ENCODE data around the gene VHLL. TPM values are rescaled to one million over a fixed set of nuclear protein-coding genes. Genes with fewer than 3 reads are reported as not detected.
"Not testable (repeated sequence)": the region's sequence is repeated elsewhere in the genome, so short reads cannot be mapped to it uniquely, and the experiment has no call there.

Gene VHLL
- total and polyA plus RNA-seq, 12 donors = not detected

DNA sequence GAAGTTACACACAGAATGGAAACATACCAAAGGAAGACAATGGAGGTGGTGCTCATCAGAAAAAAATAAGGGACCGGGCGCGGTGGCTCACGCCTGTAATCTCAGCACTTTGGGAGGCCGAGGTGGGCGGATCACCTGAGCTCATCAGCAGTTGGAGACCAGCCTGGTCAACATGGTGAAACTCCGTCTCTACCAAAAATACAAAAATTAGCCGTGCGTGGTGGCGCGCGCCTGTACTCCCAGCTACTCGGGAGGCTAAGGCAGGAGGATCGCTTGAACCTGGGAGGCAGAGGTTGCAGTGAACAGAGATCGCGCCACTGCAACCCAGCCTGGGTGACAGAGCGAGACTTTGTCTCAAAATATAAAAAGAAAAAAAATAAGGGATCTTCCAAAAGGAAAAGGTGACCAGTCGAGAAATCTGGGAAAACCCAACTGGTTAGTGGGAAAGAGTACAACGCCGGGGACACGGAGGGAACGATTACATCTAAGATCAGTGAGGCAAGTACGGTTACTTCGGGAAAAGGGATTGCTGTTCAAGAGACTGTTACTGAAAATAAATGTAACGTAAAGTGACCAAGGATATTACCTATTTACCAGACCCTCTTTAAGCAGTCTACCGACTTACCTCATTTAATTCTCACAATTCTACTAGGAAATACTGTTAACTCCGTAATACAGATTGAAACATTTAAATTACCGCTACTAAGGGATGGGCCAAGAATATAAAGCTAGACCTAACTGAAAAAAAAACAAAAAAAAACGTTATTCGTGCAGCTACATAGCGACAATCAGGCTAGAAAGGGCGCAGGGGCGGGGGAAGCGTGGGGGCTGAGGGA is 38.2 kb upstream of the VHLL start:
- Histone ChIP-seq H3K27ac (peak overlapping the region; percentile 32 to 91 (median 82)), H3K4me3 (peak overlapping the region; percentile 63 to 99 (median 86)), H3K9me3 (no peaks in the 10 kb centered on the region), H3K36me3 (peaks cover 0 to 42% (median 28%) of the 10 kb centered on the region in 9 donors), H3K4me1 (peaks cover 8 to 25% (median 20%) of the 10 kb centered on the region in 9 donors), H3K27me3 (no peaks in the 10 kb centered on the region)
- WGBS, 2 donors = 33 to 35% methylated on average over 34 of the region's 34 CpGs
- intact Hi-C loops (cut with DNase I) = no loop called here
- DNase-seq (peak in 1 of 2 donors; percentile 22), ATAC-seq (peak in 3 of 8 donors; percentile 1 to 2 (median 2))
- TF ChIP-seq, protein P1, sequence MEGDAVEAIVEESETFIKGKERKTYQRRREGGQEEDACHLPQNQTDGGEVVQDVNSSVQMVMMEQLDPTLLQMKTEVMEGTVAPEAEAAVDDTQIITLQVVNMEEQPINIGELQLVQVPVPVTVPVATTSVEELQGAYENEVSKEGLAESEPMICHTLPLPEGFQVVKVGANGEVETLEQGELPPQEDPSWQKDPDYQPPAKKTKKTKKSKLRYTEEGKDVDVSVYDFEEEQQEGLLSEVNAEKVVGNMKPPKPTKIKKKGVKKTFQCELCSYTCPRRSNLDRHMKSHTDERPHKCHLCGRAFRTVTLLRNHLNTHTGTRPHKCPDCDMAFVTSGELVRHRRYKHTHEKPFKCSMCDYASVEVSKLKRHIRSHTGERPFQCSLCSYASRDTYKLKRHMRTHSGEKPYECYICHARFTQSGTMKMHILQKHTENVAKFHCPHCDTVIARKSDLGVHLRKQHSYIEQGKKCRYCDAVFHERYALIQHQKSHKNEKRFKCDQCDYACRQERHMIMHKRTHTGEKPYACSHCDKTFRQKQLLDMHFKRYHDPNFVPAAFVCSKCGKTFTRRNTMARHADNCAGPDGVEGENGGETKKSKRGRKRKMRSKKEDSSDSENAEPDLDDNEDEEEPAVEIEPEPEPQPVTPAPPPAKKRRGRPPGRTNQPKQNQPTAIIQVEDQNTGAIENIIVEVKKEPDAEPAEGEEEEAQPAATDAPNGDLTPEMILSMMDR (IDR thresholded peaks at IDR 0.05) = no peak

DNA sequence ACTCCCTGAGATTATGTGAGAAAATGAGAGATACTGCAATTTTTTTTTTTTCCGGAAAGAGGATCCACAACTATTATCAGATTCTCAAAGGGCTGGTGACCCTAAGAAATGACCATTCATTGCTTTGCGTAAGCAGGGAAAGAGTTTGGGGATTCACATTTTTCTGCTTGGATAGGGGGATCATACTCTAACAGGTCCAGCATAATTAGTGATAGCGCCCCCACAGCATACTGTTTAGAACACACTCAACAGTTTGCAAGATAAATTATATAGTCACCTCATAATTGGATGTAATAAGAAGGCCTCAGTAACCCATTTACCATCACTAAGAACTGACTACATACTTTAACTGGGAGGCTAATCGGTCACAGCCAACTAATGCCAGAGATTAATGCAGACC is 37.1 kb upstream of the VHLL start:
- intact Hi-C loops (cut with DNase I) = no loop called here
- no peak overlapping the region for H3K27ac ChIP-seq
- peak overlapping the region in 5 of 10 donors; percentile 71 to 99 (median 90) for H3K4me3 ChIP-seq
- peaks cover 8 to 25% (median 20%) of the 10 kb centered on the region in 9 donors for H3K4me1 ChIP-seq
- H3K27me3 ChIP-seq = no peaks in the 10 kb centered on the region
- 81 to 85% methylated on average over 4 of the region's 4 CpGs for WGBS, 2 donors
- no peak for DNase-seq
- ATAC-seq = no peak
- H3K36me3 ChIP-seq = peaks cover 0 to 52% (median 37%) of the 10 kb centered on the region in 9 donors
- no peaks in the 10 kb centered on the region for H3K9me3 ChIP-seq
- TF ChIP-seq, protein P1 (IDR thresholded peaks at IDR 0.05) = peak in 2 of 9 donors; percentile 5 to 6

DNA sequence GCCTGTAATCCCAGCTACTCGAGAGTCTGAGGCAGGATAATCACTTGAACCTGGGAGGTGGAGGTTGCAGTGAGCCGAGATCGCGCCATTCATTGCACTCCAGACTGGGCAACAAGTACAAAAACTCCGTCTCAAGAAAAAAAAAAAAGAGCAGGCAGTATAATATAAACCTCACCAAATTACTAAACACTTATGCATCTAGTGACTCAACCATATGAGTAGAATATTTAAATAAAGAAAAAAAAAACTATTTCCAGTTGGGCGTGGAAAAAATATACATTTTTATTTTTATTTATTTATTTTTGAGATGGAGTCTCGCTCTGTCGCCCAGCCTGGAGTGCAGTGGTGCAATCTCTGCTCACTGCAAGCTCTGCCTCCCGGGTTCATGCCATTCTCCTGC is 24.1 kb upstream of the VHLL start:
- ATAC-seq = not testable (repeated sequence)

DNA sequence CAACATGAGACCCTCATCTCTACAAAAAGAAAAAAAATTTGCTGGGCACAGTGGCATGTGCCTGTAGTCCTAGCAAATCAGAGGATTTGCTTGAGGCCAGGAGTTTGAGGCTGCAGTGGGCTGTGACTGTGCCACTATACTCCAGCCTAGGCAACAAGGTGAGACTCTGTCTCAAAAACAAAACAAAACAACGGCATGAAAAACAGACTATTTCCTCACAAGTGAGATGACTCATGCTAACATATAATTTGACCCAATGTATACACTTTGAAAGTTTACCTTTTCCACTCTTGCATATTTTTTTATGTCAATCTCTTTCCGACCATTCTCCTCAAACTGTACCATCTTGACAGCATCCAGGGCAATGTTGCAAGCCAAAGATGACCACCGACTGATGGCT is 21.5 kb upstream of the VHLL start:
- Histone ChIP-seq H3K36me3 (peaks cover 3 to 100% (median 88%) of the 10 kb centered on the region in 9 donors), H3K27me3 (no peaks in the 10 kb centered on the region), H3K4me3 (no peak overlapping the region), H3K9me3 (no peaks in the 10 kb centered on the region), H3K4me1 (no peaks in the 10 kb centered on the region), H3K27ac (no peak overlapping the region)
- TF ChIP-seq, protein P1 (IDR thresholded peaks at IDR 0.05) = no peak
- DNase-seq = no peak
- 82 to 89% methylated on average over 3 of the region's 3 CpGs for WGBS, 2 donors
- no peak for ATAC-seq
- intact Hi-C loops (cut with DNase I) = no loop called here

More for the DNA sequence above, 24.1 kb upstream of the VHLL start:
- H3K27ac ChIP-seq; DNase-seq; H3K27me3 ChIP-seq; H3K4me1 ChIP-seq; H3K4me3 ChIP-seq; intact Hi-C loops (cut with DNase I); H3K9me3 ChIP-seq: not testable (repeated sequence)
- WGBS, 2 donors = 96 to 97% methylated on average over 9 of the region's 9 CpGs
- H3K36me3 ChIP-seq = peaks cover 3 to 90% (median 64%) of the 10 kb centered on the region in 9 donors

DNA sequence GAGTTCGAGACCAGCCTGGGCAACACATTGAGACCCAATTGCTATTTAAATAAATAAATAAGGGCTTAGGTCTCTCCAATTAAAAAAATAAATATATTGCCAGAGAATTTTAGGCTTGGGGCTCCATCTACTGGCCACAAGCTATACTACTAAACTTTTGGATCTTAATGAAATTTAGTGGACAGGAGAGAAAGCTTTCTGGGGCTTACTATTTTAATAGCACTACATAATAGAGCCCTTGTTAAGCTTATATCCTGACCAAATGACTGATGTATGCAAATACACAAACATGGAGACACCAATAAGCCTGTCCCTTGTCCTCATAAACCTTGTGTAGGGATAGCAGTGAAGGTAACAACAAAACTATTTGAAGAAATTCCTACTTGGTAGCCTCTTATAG is 20.6 kb upstream of the VHLL start:
- no peaks in the 10 kb centered on the region for H3K4me1 ChIP-seq

More for the DNA sequence above, 20.6 kb upstream of the VHLL start:
- Histone ChIP-seq H3K27ac (no peak overlapping the region), H3K27me3 (no peaks in the 10 kb centered on the region), H3K4me3 (no peak overlapping the region), H3K36me3 (peaks cover 3 to 100% (median 90%) of the 10 kb centered on the region in 9 donors), H3K9me3 (no peaks in the 10 kb centered on the region)
- WGBS, 2 donors = 89 to 90% methylated on average over 1 of the region's 1 CpG
- intact Hi-C loops (cut with DNase I) = loop anchor here in 2 of 10 donors (5.0 to 10.0 kb wide), 2 partner anchors 55 to 172 kb away; no protein-coding TSS in a partner anchor
- ATAC-seq (no peak), DNase-seq (no peak)
- TF ChIP-seq, protein P1 (IDR thresholded peaks at IDR 0.05) = peak; percentile 17 to 66 (median 57)
